ENCODE data around the gene PHLDA3. TPM values are rescaled to one million over a fixed set of nuclear protein-coding genes. Genes with fewer than 3 reads are reported as not detected.

PHLDA3 gene
- total RNA-seq: 71.5 and 126 TPM in 2 replicates

GRCh38 chr1:201468844-201469644 lies at the start of gene PHLDA3:
PHLDA3 (minus strand) TSS chr1:201469188; CDS start chr1:201468786, 402 bp downstream.

GRCh38 chr1:201506557-201507359 lies 37.8 kb upstream of the PHLDA3 start, which contains the start of gene CSRP1:
CSRP1 (minus strand) TSS chr1:201507123; CDS start chr1:201496303, 10,820 bp downstream.

Other genes with a start within 250 kb of the PHLDA3 start
- under 0.01 TPM in 2 replicates for gene PKP1, start 185.7 kb downstream of the PHLDA3 start, total RNA-seq
- under 0.01 and 0.09 TPM in 2 replicates for gene TNNT2, start 91.5 kb downstream of the PHLDA3 start, total RNA-seq
- 0.28 TPM in 1 of 2 replicates, not detected in the other for gene LAD1, start 69.9 kb downstream of the PHLDA3 start, total RNA-seq
- 0.09 TPM in 1 of 2 replicates, not detected in the other for gene TNNI1, start 47.5 kb downstream of the PHLDA3 start, total RNA-seq
- 116 and 163 TPM in 2 replicates for gene CSRP1, start 37.9 kb upstream of the PHLDA3 start, total RNA-seq
- gene NAV1, start 69.9 kb upstream of the PHLDA3 start, total RNA-seq: 12.9 and 16.4 TPM in 2 replicates